HUES64 (cell line): Measurements from ENCODE around the gene RSF1.
A peak's percentile ranks its signal among the peaks of the same experiment; 100 is the strongest.
"Not testable (repeated sequence)": the region's sequence is repeated elsewhere in the genome, so short reads cannot be mapped to it uniquely, and the experiment has no call there.

Source experiments
- H3K27ac ChIP-seq: 2 replicates; pipeline ENCODE4 v1.7.0; 2013; ENCODE audit warnings: low read depth, low read length, inconsistent platforms
- H3K27me3 ChIP-seq: 2 replicates; pipeline ENCODE4 v1.6.1; 2013; ENCODE audit warnings: mild to moderate bottlenecking, low read length; ENCODE audit not compliant: insufficient read depth
- H3K36me3 ChIP-seq: 2 replicates; pipeline ENCODE4 v1.6.1; 2013; ENCODE audit warnings: mild to moderate bottlenecking, low read length; ENCODE audit not compliant: insufficient read depth
- H3K4me1 ChIP-seq: 2 replicates; pipeline ENCODE4 v1.6.1; 2013; ENCODE audit warnings: mild to moderate bottlenecking, low read length, moderate library complexity; ENCODE audit not compliant: insufficient read depth
- H3K4me3 ChIP-seq: 2 replicates; pipeline ENCODE4 v1.5.1; 2013; ENCODE audit warnings: mild to moderate bottlenecking, low read length, moderate library complexity
- H3K9ac ChIP-seq: 2 replicates; pipeline ENCODE4 v1.6.1; 2013; ENCODE audit warnings: mild to moderate bottlenecking, low read depth, low read length
- H3K9me3 ChIP-seq: 2 replicates; pipeline ENCODE4 v1.6.1; 2013; ENCODE audit warnings: low read depth, low read length; ENCODE audit not compliant: insufficient read depth
- WGBS: fragments of 150-250, 120-280 bp; methylation state at CpG from one replicate; pipeline ENCODE4 v1.1.7; 2013; ENCODE audit warnings: missing lambda C conversion rate; 5-methylcytosine and 5-hydroxymethylcytosine counted together

The RSF1 gene

GRCh38 chr11:77654770-77655434 lies 165.6 kb downstream of the RSF1 start:
- WGBS: 85% methylated on average over 3 of the region's 4 CpGs

DNA sequence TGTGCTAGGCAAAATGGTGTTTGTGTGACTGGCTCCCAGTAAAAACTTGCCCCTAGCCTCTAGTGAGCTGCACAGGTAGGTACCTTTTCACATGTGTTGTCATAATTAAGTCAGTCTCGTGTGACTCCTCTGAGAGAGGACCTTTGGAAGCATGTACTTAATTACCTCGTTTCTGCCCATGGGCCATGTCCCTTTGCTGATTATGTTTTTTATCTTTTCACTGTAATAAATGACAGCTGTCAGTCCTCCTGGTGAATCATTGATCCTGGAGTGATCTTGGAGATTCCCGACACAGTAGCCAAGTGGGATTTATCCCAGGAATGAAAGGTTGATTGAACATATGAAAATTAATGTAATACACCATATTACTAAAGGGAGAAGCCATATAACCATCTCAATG lies 170.4 kb downstream of the RSF1 start:
- H3K9ac ChIP-seq: no peak overlapping the region
- H3K4me3 ChIP-seq: no peak overlapping the region
- no peak overlapping the region for H3K27ac ChIP-seq
- WGBS: 90% methylated on average over 3 of the region's 3 CpGs
- no peaks in the 10 kb centered on the region for H3K4me1 ChIP-seq
- no peaks in the 10 kb centered on the region for H3K27me3 ChIP-seq
- no peaks in the 10 kb centered on the region for H3K36me3 ChIP-seq
- H3K9me3 ChIP-seq: no peaks in the 10 kb centered on the region

More at GRCh38 chr11:77654770-77655434, 165.6 kb downstream of the RSF1 start:
- no peak overlapping the region for H3K4me3 ChIP-seq
- H3K27me3 ChIP-seq: no peaks in the 10 kb centered on the region
- H3K9ac ChIP-seq: no peak overlapping the region
- no peaks in the 10 kb centered on the region for H3K36me3 ChIP-seq
- no peaks in the 10 kb centered on the region for H3K9me3 ChIP-seq
- no peaks in the 10 kb centered on the region for H3K4me1 ChIP-seq
- H3K27ac ChIP-seq: no peak overlapping the region

DNA sequence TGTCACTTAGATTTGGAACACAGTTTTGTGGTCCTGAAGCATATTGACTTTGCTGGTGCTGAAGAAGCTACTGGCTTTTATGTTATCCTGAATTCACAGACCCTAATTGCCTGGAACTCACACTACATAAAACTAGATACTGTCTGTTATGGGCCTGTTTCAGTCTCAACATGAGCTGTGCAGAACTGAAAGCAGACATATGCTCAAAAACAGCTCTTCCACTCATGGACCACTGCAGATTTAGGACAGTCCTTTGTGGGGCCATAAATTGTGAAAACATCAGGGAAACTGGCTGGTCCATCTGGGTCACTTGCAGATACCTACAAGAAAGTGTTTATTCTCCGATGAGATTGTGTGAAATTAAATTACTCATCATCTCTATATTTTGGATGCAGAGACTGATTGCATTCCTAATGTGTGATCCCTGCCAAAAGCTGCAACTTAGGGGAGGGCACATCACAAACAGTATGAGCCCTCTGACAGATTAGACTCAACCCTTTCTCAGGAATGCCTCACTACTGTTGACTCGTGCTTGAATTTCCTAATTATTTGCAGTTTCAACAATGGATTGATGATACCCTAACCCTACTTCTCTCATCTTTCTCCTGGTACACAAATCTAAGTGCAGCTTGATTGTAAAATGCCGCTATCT lies 172.7 kb downstream of the RSF1 start:
- H3K27me3 ChIP-seq: no peaks in the 10 kb centered on the region
- H3K9me3 ChIP-seq: no peaks in the 10 kb centered on the region
- H3K27ac ChIP-seq: no peak overlapping the region
- 83% methylated on average over 2 of the region's 3 CpGs for WGBS
- no peak overlapping the region for H3K9ac ChIP-seq
- H3K4me3 ChIP-seq: no peak overlapping the region
- no peaks in the 10 kb centered on the region for H3K36me3 ChIP-seq
- H3K4me1 ChIP-seq: 0 out of 2 replicates have a peak, but pooled peaks cover 3% of the 10 kb centered on the region

DNA sequence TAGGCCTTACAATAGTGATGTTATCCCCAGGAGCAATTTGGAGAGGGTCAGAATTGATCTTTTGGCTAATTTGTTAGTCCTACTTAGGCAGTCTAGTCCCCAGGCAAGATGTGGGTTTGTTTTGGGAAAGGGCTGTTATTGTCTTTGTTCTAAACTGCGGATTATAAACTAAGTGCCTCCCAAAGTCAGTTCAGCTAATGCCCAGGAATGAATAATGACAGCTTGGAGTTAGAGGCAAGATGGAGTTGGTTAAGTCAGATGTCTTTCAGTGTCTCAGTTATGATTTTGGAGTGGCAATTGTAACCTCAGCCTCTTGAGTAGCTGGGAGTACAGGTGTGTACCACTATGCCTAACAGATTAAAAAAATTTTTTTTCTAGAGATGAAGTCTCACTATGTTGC lies 175.6 kb downstream of the RSF1 start:
- Histone ChIP-seq H3K4me1 (0 out of 2 replicates have a peak, but pooled peaks cover 3% of the 10 kb centered on the region), H3K9me3 (no peaks in the 10 kb centered on the region), H3K9ac (no peak overlapping the region), H3K4me3 (no peak overlapping the region), H3K27me3 (no peaks in the 10 kb centered on the region), H3K27ac (no peak overlapping the region), H3K36me3 (no peaks in the 10 kb centered on the region)
- 91% methylated on average over 1 of the region's 1 CpG for WGBS

- Histone ChIP-seq H3K4me1 (peaks cover 3% of the 10 kb centered on the region; the same call in 1 of the 2 replicates), H3K9ac (no peak overlapping the region), H3K27me3 (no peaks in the 10 kb centered on the region), H3K4me3 (no peak overlapping the region), H3K27ac (no peak overlapping the region), H3K9me3 (no peaks in the 10 kb centered on the region), H3K36me3 (no peaks in the 10 kb centered on the region)
- 88% methylated on average over 1 of the region's 2 CpGs for WGBS
Measured at GRCh38 chr11:77642228-77642627, 178.3 kb downstream of the RSF1 start.

GRCh38 chr11:77637345-77638165 lies 183.0 kb downstream of the RSF1 start, which contains the start of gene CLNS1A:
Gene CLNS1A, minus strand, starts transcription at chr11:77637794. Its CDS starts 80 bp downstream, at chr11:77637714.
- Histone ChIP-seq H3K4me1 (no peaks in the 10 kb centered on the region; the same call in 1 of the 2 replicates), H3K9me3 (no peaks in the 10 kb centered on the region), H3K27me3 (no peaks in the 10 kb centered on the region), H3K4me3 (peak within 1 kb of the TSS; percentile 78), H3K36me3 (peaks cover 10% of the 10 kb centered on the region), H3K27ac (peak within 1 kb of the TSS; percentile 80), H3K9ac (peak within 1 kb of the TSS; percentile 89)
- WGBS: under 1% methylated on average over 41 of the region's 41 CpGs

DNA sequence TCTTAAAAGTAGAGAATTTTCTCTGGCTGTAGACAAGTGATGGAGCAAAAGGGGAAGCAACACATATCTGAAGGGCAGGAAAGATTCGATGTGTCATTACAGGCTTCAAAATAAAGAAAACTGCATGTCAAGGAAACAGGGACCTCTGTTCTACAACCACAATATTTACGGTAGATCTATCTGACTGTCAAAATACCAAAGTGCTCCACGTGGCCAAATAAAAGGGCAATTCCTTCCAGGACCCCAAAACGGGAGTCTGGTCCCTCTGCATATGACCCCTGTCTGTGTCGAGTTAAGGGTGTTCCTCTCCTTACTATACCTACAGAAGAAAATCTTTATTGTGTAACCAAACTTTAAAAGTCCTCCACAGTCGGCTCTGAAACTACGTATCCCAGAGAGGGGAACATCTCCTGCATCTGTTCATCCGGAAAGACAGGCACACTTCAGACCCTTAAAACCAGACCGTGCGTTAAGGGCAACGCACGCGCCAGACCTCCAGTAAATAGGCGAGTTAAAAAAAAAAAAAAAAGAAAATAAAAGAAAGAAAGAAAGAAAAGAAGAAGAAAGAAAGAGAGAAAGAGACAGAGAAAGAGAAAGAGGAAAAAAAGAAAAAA lies 183.7 kb downstream of the RSF1 start:
- H3K9me3 ChIP-seq: no peaks in the 10 kb centered on the region
- peak overlapping the region; percentile 78 for H3K4me3 ChIP-seq
- H3K9ac ChIP-seq: peak overlapping the region; percentile 89
- no peaks in the 10 kb centered on the region; the same call in 1 of the 2 replicates for H3K4me1 ChIP-seq
- H3K27ac ChIP-seq: no peak overlapping the region
- no peaks in the 10 kb centered on the region for H3K27me3 ChIP-seq
- H3K36me3 ChIP-seq: peaks cover 14% of the 10 kb centered on the region
- WGBS: 8% methylated on average over 14 of the region's 14 CpGs

GRCh38 chr11:77633926-77634325 lies 186.6 kb downstream of the RSF1 start:
- 96% methylated on average over 5 of the region's 5 CpGs for WGBS
- H3K4me1 ChIP-seq, H3K4me3 ChIP-seq, H3K27me3 ChIP-seq, H3K9me3 ChIP-seq, H3K9ac ChIP-seq, H3K27ac ChIP-seq: not testable (repeated sequence)
- peaks cover 27% of the 10 kb centered on the region for H3K36me3 ChIP-seq

DNA sequence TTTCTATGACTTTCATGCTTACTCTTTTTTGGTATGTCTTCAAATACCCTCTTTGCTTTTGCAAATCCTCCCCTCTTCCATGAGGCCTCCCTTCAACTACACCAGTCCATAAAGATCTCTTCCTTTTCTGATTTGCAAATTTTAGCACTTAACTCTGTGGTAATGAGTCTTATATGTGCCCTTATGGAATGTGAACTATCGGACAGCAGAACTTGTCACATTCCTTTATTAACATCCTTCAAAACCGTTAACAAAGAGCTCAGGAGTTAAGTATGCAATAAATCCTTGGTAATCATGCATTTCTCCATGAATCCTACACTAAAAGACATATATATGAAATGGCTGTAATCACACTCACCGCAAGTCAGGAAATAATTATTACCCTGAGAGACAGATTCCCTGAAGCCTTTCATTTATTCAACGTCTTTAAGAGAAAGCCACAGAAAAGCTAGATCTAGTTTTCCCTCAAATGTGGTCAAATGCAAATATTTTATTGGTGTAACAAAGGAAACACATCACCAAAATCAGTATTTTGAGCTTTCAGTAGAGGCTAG lies 190.3 kb downstream of the RSF1 start:
- Histone ChIP-seq H3K4me1 (no peaks in the 10 kb centered on the region), H3K27me3 (no peaks in the 10 kb centered on the region), H3K4me3 (no peak overlapping the region), H3K9me3 (no peaks in the 10 kb centered on the region), H3K27ac (no peak overlapping the region), H3K9ac (no peak overlapping the region), H3K36me3 (peaks cover 51% of the 10 kb centered on the region)
- WGBS: 93% methylated on average over 4 of the region's 4 CpGs

GRCh38 chr11:77619576-77620198 lies 200.8 kb downstream of the RSF1 start:
- 91% methylated on average over 3 of the region's 3 CpGs for WGBS
- H3K27ac ChIP-seq: no peak overlapping the region
- no peaks in the 10 kb centered on the region for H3K27me3 ChIP-seq
- H3K4me3 ChIP-seq: no peak overlapping the region
- peaks cover 82% of the 10 kb centered on the region for H3K36me3 ChIP-seq
- no peaks in the 10 kb centered on the region for H3K4me1 ChIP-seq
- no peak overlapping the region for H3K9ac ChIP-seq
- no peaks in the 10 kb centered on the region for H3K9me3 ChIP-seq
